ENCODE data around the gene RMND1. TPM values are rescaled to one million over a fixed set of nuclear protein-coding genes. Genes with fewer than 3 reads are reported as not detected.
A peak's percentile ranks its signal among the peaks of the same experiment; 100 is the strongest.

The RMND1 gene, protein sequence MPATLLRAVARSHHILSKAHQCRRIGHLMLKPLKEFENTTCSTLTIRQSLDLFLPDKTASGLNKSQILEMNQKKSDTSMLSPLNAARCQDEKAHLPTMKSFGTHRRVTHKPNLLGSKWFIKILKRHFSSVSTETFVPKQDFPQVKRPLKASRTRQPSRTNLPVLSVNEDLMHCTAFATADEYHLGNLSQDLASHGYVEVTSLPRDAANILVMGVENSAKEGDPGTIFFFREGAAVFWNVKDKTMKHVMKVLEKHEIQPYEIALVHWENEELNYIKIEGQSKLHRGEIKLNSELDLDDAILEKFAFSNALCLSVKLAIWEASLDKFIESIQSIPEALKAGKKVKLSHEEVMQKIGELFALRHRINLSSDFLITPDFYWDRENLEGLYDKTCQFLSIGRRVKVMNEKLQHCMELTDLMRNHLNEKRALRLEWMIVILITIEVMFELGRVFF
- 35.6 and 37.3 TPM in 2 replicates for total RNA-seq
- long read RNA-seq, transcript RMND1-203 (12 exons, 2,003 nt): major isoform, 99 of 196 reads
- long read RNA-seq, partial matches to known transcripts: 80 of 196 reads
- long read RNA-seq, other reads (novel, unspliced or antisense): 12 of 196 reads

- peak within 1 kb of the TSS; percentile 91 for H3K27ac Mint-ChIP-seq (ENCODE audit: unreplicated experiment)
- no peaks in the 10 kb centered on the region for H3K9me3 Mint-ChIP-seq (ENCODE audit: unreplicated experiment)
- DNase-seq (ENCODE audit: extremely low spot score, unreplicated experiment): peak; percentile 100
- H3K36me3 Mint-ChIP-seq (ENCODE audit: unreplicated experiment): peaks cover 2% of the 10 kb centered on the region
- no peaks in the 10 kb centered on the region for H3K27me3 Mint-ChIP-seq (ENCODE audit: unreplicated experiment)
- TF ChIP-seq CTCF (IDR thresholded peaks at IDR 0.05): no peak
- H3K4me1 Mint-ChIP-seq (ENCODE audit: unreplicated experiment): peaks cover 40% of the 10 kb centered on the region
- H3K4me3 Mint-ChIP-seq (ENCODE audit: unreplicated experiment): peak within 1 kb of the TSS; percentile 96
These were observed at the start of gene RMND1 for GRCh38 chr6:151451950-151452749. TSS of gene RMND1 (minus strand) at chr6:151452126. CDS start at chr6:151445811, 6,315 bp downstream.

- no peak overlapping the region for H3K27ac Mint-ChIP-seq (ENCODE audit: unreplicated experiment)
- H3K9me3 Mint-ChIP-seq (ENCODE audit: unreplicated experiment): no peaks in the 10 kb centered on the region
- TF ChIP-seq CTCF (IDR thresholded peaks at IDR 0.05): no peak
- H3K4me3 Mint-ChIP-seq (ENCODE audit: unreplicated experiment): no peak overlapping the region
- no peak for DNase-seq (ENCODE audit: extremely low spot score, unreplicated experiment)
- peaks cover 2% of the 10 kb centered on the region for H3K27me3 Mint-ChIP-seq (ENCODE audit: unreplicated experiment)
- H3K36me3 Mint-ChIP-seq (ENCODE audit: unreplicated experiment): no peaks in the 10 kb centered on the region
- peaks cover 16% of the 10 kb centered on the region for H3K4me1 Mint-ChIP-seq (ENCODE audit: unreplicated experiment)
These were observed 47.6 kb upstream of the RMND1 start for GRCh38 chr6:151499551-151499950.

GRCh38 chr6:151498327-151498726, 46.4 kb upstream of the RMND1 start:
- no peak for TF ChIP-seq CTCF (IDR thresholded peaks at IDR 0.05)
- no peak for DNase-seq (ENCODE audit: extremely low spot score, unreplicated experiment)
- Mint-ChIP-seq H3K36me3 (ENCODE audit: unreplicated experiment) (no peaks in the 10 kb centered on the region), H3K4me3 (ENCODE audit: unreplicated experiment) (no peak overlapping the region), H3K4me1 (ENCODE audit: unreplicated experiment) (peaks cover 22% of the 10 kb centered on the region), H3K27ac (ENCODE audit: unreplicated experiment) (no peak overlapping the region), H3K27me3 (ENCODE audit: unreplicated experiment) (peaks cover 2% of the 10 kb centered on the region), H3K9me3 (ENCODE audit: unreplicated experiment) (no peaks in the 10 kb centered on the region)

DNA sequence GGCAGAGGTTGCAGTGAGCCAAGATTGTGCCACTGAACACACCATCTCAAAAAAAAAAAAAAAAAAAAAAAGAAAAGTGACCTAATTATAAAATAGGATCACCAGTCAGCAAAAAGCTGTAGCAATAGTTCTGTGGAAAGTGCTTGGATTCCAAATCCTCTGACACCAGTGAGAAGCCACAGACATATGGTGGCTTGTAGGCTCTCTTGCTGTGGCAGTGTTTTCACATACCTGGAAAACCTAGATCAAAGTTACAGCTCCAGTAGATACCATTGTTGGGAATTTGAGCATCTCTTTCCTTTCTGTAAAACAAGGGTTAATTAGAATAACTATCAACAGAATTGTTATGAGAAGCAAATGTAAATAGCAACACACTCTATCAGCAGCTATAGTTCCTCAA, 46.0 kb upstream of the RMND1 start:
- H3K36me3 Mint-ChIP-seq (ENCODE audit: unreplicated experiment): no peaks in the 10 kb centered on the region
- no peaks in the 10 kb centered on the region for H3K9me3 Mint-ChIP-seq (ENCODE audit: unreplicated experiment)
- H3K27ac Mint-ChIP-seq (ENCODE audit: unreplicated experiment): no peak overlapping the region
- H3K4me1 Mint-ChIP-seq (ENCODE audit: unreplicated experiment): peaks cover 25% of the 10 kb centered on the region
- H3K27me3 Mint-ChIP-seq (ENCODE audit: unreplicated experiment): peaks cover 2% of the 10 kb centered on the region
- no peak overlapping the region for H3K4me3 Mint-ChIP-seq (ENCODE audit: unreplicated experiment)
- no peak for TF ChIP-seq CTCF (IDR thresholded peaks at IDR 0.05)
- no peak for DNase-seq (ENCODE audit: extremely low spot score, unreplicated experiment)

DNA sequence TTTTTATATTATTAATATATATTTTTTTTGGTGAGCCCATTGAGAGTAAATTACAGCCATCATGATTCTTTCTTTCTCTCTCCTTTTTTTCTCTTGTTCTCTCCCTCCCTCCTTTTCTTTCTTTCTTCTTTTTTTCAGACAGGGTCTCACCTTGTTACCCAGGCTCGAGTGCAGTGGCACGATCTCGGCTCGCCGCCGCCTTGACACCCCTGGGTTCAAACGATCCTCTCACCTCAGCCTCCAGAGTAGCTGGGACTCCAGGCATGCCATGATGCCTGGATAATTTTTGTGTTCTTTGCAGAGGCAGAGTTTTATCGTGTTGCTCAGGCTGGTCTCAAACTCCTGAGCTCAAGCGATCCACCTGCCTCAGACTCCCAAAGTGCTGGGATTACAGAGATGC, 43.5 kb upstream of the RMND1 start:
- H3K4me1 Mint-ChIP-seq (ENCODE audit: unreplicated experiment): peaks cover 20% of the 10 kb centered on the region
- peaks cover 2% of the 10 kb centered on the region for H3K27me3 Mint-ChIP-seq (ENCODE audit: unreplicated experiment)
- H3K27ac Mint-ChIP-seq (ENCODE audit: unreplicated experiment): no peak overlapping the region
- H3K36me3 Mint-ChIP-seq (ENCODE audit: unreplicated experiment): no peaks in the 10 kb centered on the region
- DNase-seq (ENCODE audit: extremely low spot score, unreplicated experiment): no peak
- no peaks in the 10 kb centered on the region for H3K9me3 Mint-ChIP-seq (ENCODE audit: unreplicated experiment)
- H3K4me3 Mint-ChIP-seq (ENCODE audit: unreplicated experiment): peak overlapping the region; percentile 20
- TF ChIP-seq CTCF (IDR thresholded peaks at IDR 0.05): no peak

All from osteocyte (in vitro differentiated cells).